HG03520 (cell line): ENCODE results near the gene APP.

Experiments
- ATAC-seq: cut with Tn5 transposase; IDR thresholded peaks from one replicate; pipeline ENCODE4 v1.9.1; 2021; ENCODE audit warnings: mild to moderate bottlenecking, moderate library complexity; ENCODE audit not compliant: unreplicated experiment

APP gene

GRCh38 chr21:25842925-25843324 lies 327.6 kb downstream of the APP start:
- ATAC-seq, result no peak

DNA sequence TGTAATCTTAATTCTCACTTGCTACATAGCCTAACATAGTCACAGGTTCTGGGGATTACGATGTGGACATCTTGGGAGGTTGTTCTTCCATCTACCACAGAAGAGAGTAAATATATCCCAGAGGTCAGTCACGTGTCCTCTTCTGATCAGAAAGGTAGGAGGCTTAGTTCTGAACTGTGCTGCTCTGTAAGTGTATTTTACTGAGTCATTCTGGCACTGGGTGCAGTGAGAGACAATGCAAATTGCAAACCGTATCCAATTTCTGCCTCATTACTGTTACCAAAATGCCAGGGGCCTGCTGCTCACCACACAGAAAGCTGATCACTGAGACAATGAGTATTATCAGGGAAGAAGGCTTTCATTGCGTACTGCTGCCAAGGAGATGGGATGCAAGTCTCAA lies 331.8 kb downstream of the APP start:
- no peak for ATAC-seq

DNA sequence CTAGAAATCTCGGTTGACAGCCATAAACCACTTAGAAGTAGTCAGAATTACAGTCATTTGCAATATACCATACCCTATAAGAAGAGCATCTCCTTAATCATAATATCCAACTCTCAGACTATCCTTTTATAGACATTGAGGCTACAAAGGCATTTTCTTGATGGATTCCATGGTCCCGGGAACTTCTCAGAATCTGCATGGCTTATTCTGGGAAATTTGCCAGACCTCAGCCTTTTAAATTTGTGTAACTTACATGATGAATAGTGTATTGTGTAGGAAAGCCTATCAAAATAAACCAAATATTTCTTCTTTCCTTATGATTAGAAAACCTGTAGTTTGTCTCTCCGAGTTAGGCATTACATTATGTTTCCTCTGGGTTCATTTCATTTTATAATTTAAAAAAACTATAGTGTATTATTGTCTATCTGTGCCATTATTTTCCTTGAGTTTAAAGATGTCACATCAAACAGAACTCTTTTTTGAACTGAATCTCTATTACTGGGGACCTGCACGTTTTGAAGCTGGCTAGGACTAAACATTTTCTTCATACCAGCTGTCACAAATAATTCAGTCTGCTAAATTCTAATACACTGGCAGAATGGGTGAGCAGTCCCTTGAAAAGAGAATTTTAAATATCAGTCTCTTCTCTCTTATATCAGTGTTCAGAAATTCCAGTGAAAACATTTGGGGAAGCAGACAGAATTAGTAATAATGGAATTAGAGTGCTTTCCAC lies 332.9 kb downstream of the APP start:
- no peak for ATAC-seq

DNA sequence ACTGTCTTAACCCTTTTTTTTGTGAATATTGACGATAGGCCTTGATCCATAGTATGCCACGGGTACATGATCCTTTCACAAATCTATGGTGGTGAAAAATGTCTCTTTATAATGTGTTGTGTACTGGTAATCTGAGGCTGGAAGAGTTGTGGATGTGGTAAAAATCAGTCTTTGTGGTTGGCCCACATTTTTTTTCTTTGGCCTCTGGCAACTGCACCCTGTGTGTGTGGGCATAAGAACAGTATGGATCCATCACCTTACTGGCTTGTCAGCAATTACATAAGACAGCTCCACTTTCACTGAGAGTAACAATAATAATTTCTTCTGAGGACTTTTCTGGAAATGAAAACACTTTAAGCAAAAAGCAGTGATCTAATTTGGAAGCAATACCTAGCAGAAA lies 334.2 kb downstream of the APP start:
- ATAC-seq, result no peak

DNA sequence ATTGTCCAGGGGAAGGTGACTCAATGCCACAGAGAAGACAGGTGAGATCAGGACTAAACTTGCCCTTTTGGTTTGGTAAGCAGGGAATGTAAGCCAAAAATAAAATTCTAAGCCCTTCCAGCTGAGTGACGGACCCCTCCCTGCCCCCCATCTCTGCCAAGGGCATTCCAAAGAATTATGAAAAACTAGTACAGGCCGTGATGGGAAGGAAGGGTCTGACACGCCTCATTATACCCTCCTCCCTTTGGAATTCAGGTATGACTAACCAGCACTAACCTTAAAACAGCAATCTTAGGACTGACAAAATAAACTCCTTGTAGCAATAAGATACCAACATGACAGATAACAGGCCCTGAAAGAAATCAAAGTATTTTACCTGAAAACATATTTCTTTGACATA lies 336.2 kb downstream of the APP start:
- no peak for ATAC-seq

DNA sequence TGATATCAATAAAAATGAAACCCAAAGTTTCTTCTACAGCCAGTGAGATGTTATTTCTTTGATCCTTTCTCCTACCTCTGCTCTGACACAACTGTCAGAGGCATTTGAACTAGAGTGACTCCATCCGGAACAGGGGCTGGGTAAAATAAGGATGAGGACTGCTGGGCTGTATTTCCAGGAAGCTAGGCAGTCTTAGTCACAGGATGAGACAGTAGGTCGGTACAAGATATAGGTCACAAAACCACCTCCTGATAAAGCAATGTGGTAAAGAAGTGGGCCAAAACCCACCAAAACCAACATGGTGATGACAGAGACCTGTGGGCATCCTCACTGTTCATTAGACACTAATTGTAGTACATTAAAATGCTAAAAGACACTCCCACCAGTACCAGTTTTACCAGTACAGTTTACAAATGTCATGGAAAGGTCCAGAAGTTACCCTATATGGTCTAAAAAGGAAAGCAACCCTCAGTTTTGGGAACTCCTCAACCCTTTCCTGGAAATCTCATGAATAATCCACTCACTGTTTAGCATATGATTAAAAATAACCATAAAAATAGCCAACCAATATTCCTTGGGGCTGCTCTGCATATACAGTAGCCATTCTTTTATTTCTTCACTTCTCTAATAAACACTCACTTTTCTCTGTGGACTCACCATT lies 339.1 kb downstream of the APP start:
- no peak for ATAC-seq
